ENCODE data around the gene AKAP8. TPM values are rescaled to one million over a fixed set of nuclear protein-coding genes. Genes with fewer than 3 reads are reported as not detected.
"Not testable (repeated sequence)": the region's sequence is repeated elsewhere in the genome, so short reads cannot be mapped to it uniquely, and the experiment has no call there.

AKAP8 gene
- total RNA-seq, 2 experiments from 2014 or later: 31.5 to 37.2 TPM

GRCh38 chr19:15371119-15371518, 8.5 kb downstream of the AKAP8 start:
- H3K4me1 Mint-ChIP-seq (ENCODE audit: low read depth): peaks cover 11% of the 10 kb centered on the region
- ChIA-PET CTCF (interaction anchor here (0.5 to 1.1 kb wide), 3 partner anchors 48 to 184 kb away, joined by 3 to 4 read pairs (median 4); partner anchors contain the start of gene AKAP8L), POLR2A (interaction anchor here (0.6 to 1.1 kb wide), 2 partner anchors 48 to 78 kb away, joined by 3 to 5 read pairs; partner anchors contain the start of gene AKAP8L)
- no peaks in the 10 kb centered on the region for H3K27me3 Mint-ChIP-seq
- DNase-seq: no peak
- peaks cover 27% of the 10 kb centered on the region for H3K36me3 Mint-ChIP-seq
- no peak overlapping the region for H3K27ac Mint-ChIP-seq
- no peaks in the 10 kb centered on the region for H3K9me3 Mint-ChIP-seq
- intact Hi-C loops (cut with micrococcal nuclease): no loop called here
- H3K4me3 Mint-ChIP-seq: no peak overlapping the region

GRCh38 chr19:15369594-15369891, 10.0 kb downstream of the AKAP8 start:
- intact Hi-C loops (cut with micrococcal nuclease): no loop called here
- H3K9me3 Mint-ChIP-seq: no peaks in the 10 kb centered on the region
- H3K4me3 Mint-ChIP-seq: no peak overlapping the region
- POLR2A ChIA-PET: no interaction called here
- no peaks in the 10 kb centered on the region for H3K27me3 Mint-ChIP-seq
- H3K4me1 Mint-ChIP-seq (ENCODE audit: low read depth): peaks cover 7% of the 10 kb centered on the region
- CTCF ChIA-PET: no interaction called here
- no peak for DNase-seq
- peaks cover 34% of the 10 kb centered on the region for H3K36me3 Mint-ChIP-seq
- H3K27ac Mint-ChIP-seq: no peak overlapping the region

GRCh38 chr19:15368798-15369593, 10.6 kb downstream of the AKAP8 start:
- H3K36me3 Mint-ChIP-seq: peaks cover 34% of the 10 kb centered on the region

GRCh38 chr19:15368051-15368632, 11.4 kb downstream of the AKAP8 start:
- Mint-ChIP-seq H3K4me3 (no peak overlapping the region), H3K27me3 (no peaks in the 10 kb centered on the region), H3K4me1 (ENCODE audit: low read depth) (peaks cover 7% of the 10 kb centered on the region), H3K9me3 (no peaks in the 10 kb centered on the region), H3K36me3 (peaks cover 35% of the 10 kb centered on the region), H3K27ac (no peak overlapping the region)
- DNase-seq: no peak
- ChIA-PET POLR2A (no interaction called here), CTCF (no interaction called here)
- intact Hi-C loops (cut with micrococcal nuclease): no loop called here

More at GRCh38 chr19:15368798-15369593, 10.6 kb downstream of the AKAP8 start:
- POLR2A ChIA-PET: interaction anchor here (0.5 kb wide), 1 partner anchor 11 kb away, joined by 5 read pairs; no protein-coding TSS in a partner anchor
- no peak for DNase-seq
- Mint-ChIP-seq H3K27me3 (no peaks in the 10 kb centered on the region), H3K9me3 (no peaks in the 10 kb centered on the region), H3K27ac (no peak overlapping the region), H3K4me1 (ENCODE audit: low read depth) (peaks cover 7% of the 10 kb centered on the region), H3K4me3 (no peak overlapping the region)
- CTCF ChIA-PET: no interaction called here
- intact Hi-C loops (cut with micrococcal nuclease): no loop called here

GRCh38 chr19:15367439-15367838, 12.1 kb downstream of the AKAP8 start:
- ChIA-PET POLR2A (no interaction called here), CTCF (no interaction called here)
- Mint-ChIP-seq H3K4me3 (no peak overlapping the region), H3K36me3 (peaks cover 31% of the 10 kb centered on the region), H3K4me1 (ENCODE audit: low read depth) (peaks cover 4% of the 10 kb centered on the region), H3K9me3 (no peaks in the 10 kb centered on the region), H3K27ac (no peak overlapping the region), H3K27me3 (no peaks in the 10 kb centered on the region)
- DNase-seq: no peak
- intact Hi-C loops (cut with micrococcal nuclease): no loop called here

GRCh38 chr19:15365264-15365663, 14.3 kb downstream of the AKAP8 start:
- CTCF ChIA-PET: interaction anchor here (1.0 kb wide), 1 partner anchor 54 kb away, joined by 3 read pairs; the partner anchor contains the start of gene AKAP8L

GRCh38 chr19:15363791-15364190, 15.8 kb downstream of the AKAP8 start:
- H3K27me3 Mint-ChIP-seq; intact Hi-C loops (cut with micrococcal nuclease); CTCF ChIA-PET; H3K4me3 Mint-ChIP-seq; H3K27ac Mint-ChIP-seq; H3K4me1 Mint-ChIP-seq (ENCODE audit: low read depth); POLR2A ChIA-PET; DNase-seq; H3K9me3 Mint-ChIP-seq: not testable (repeated sequence)
- peaks cover 47% of the 10 kb centered on the region for H3K36me3 Mint-ChIP-seq

More at GRCh38 chr19:15365264-15365663, 14.3 kb downstream of the AKAP8 start:
- H3K4me1 Mint-ChIP-seq (ENCODE audit: low read depth): peaks cover 4% of the 10 kb centered on the region
- peaks cover 43% of the 10 kb centered on the region for H3K36me3 Mint-ChIP-seq
- DNase-seq: no peak
- H3K4me3 Mint-ChIP-seq: no peak overlapping the region
- intact Hi-C loops (cut with micrococcal nuclease): no loop called here
- POLR2A ChIA-PET: no interaction called here
- no peaks in the 10 kb centered on the region for H3K9me3 Mint-ChIP-seq
- no peak overlapping the region for H3K27ac Mint-ChIP-seq
- H3K27me3 Mint-ChIP-seq: no peaks in the 10 kb centered on the region

- H3K27me3 Mint-ChIP-seq; H3K4me3 Mint-ChIP-seq; H3K27ac Mint-ChIP-seq; CTCF ChIA-PET; H3K4me1 Mint-ChIP-seq (ENCODE audit: low read depth); intact Hi-C loops (cut with micrococcal nuclease); DNase-seq; H3K9me3 Mint-ChIP-seq; POLR2A ChIA-PET: not testable (repeated sequence)
- peaks cover 47% of the 10 kb centered on the region for H3K36me3 Mint-ChIP-seq
Measured at GRCh38 chr19:15363048-15363447, 16.5 kb downstream of the AKAP8 start.

GRCh38 chr19:15360015-15360414, 19.6 kb downstream of the AKAP8 start:
- H3K27me3 Mint-ChIP-seq; H3K27ac Mint-ChIP-seq; DNase-seq; intact Hi-C loops (cut with micrococcal nuclease); H3K4me1 Mint-ChIP-seq (ENCODE audit: low read depth); H3K4me3 Mint-ChIP-seq; H3K9me3 Mint-ChIP-seq; CTCF ChIA-PET: not testable (repeated sequence)
- H3K36me3 Mint-ChIP-seq: peaks cover 48% of the 10 kb centered on the region
- POLR2A ChIA-PET: interaction anchor here (0.7 to 2.5 kb wide), 4 partner anchors 10 to 35 kb away, joined by 3 to 11 read pairs (median 4); partner anchors contain the start of gene AKAP8

GRCh38 chr19:15358918-15359317, 20.7 kb downstream of the AKAP8 start:
- H3K4me1 Mint-ChIP-seq (ENCODE audit: low read depth): peaks cover 5% of the 10 kb centered on the region
- no peak overlapping the region for H3K4me3 Mint-ChIP-seq
- H3K36me3 Mint-ChIP-seq: peaks cover 53% of the 10 kb centered on the region
- intact Hi-C loops (cut with micrococcal nuclease): no loop called here
- no peaks in the 10 kb centered on the region for H3K27me3 Mint-ChIP-seq
- no peak for DNase-seq
- peak overlapping the region; percentile 16 for H3K27ac Mint-ChIP-seq
- CTCF ChIA-PET: interaction anchor here (0.7 kb wide), 1 partner anchor 19 kb away, joined by 3 read pairs; no protein-coding TSS in a partner anchor
- POLR2A ChIA-PET: interaction anchor here (1.1 to 2.5 kb wide), 2 partner anchors 20 to 34 kb away, joined by 4 to 11 read pairs; partner anchors contain the start of gene AKAP8
- no peaks in the 10 kb centered on the region for H3K9me3 Mint-ChIP-seq

GRCh38 chr19:15357906-15358305, 21.7 kb downstream of the AKAP8 start:
- ChIA-PET POLR2A (interaction anchor here (0.6 kb wide), 3 partner anchors 11 to 862 kb away, joined by 3 to 5 read pairs (median 3); no protein-coding TSS in a partner anchor), CTCF (no interaction called here)
- no peak overlapping the region for H3K4me3 Mint-ChIP-seq
- peaks cover 51% of the 10 kb centered on the region for H3K36me3 Mint-ChIP-seq
- H3K27me3 Mint-ChIP-seq: no peaks in the 10 kb centered on the region
- H3K9me3 Mint-ChIP-seq: no peaks in the 10 kb centered on the region
- no peak overlapping the region for H3K27ac Mint-ChIP-seq
- no peak for DNase-seq
- intact Hi-C loops (cut with micrococcal nuclease): no loop called here
- peaks cover 5% of the 10 kb centered on the region for H3K4me1 Mint-ChIP-seq (ENCODE audit: low read depth)

- POLR2A ChIA-PET: no interaction called here
- H3K4me3 Mint-ChIP-seq: no peak overlapping the region
Measured at GRCh38 chr19:15354566-15355296, 24.9 kb downstream of the AKAP8 start.

More at GRCh38 chr19:15354566-15355296, 24.9 kb downstream of the AKAP8 start:
- H3K4me1 Mint-ChIP-seq (ENCODE audit: low read depth): no peaks in the 10 kb centered on the region
- no peak for DNase-seq
- intact Hi-C loops (cut with micrococcal nuclease): no loop called here
- H3K9me3 Mint-ChIP-seq: no peaks in the 10 kb centered on the region
- H3K27ac Mint-ChIP-seq: no peak overlapping the region
- H3K27me3 Mint-ChIP-seq: no peaks in the 10 kb centered on the region
- peaks cover 35% of the 10 kb centered on the region for H3K36me3 Mint-ChIP-seq
- CTCF ChIA-PET: no interaction called here

All from activated CD4-positive, alpha-beta memory T cell treated with anti-CD3 and anti-CD28 coated beads for 36 hours (primary cell).